Gastrocnemius medialis (tissue), 4 donors: ENCODE measurements around the gene RPL31. TPM values are rescaled to one million over a fixed set of nuclear protein-coding genes. Genes with fewer than 3 reads are reported as not detected.

Source experiments
- ATAC-seq, 2 donors: fragments of 150-250 bp; one replicate each; pipeline ENCODE4 v1.9.1; 2016
- DNase-seq, 2 donors: peaks; one replicate each; pipeline ENCODE4 v3.0.0-alpha.2; 2019
- H3K27ac ChIP-seq, 4 donors: fragments of 200-600 bp; sonication (generic); 1 replicate in 1 of 4; 2 replicates in 3 of 4; pipeline ENCODE4 v1.5.1; 2016 to 2018; ENCODE audit warnings: mild to moderate bottlenecking in 2 of 4, moderate library complexity in 1 of 4
- H3K27me3 ChIP-seq, 3 donors: fragments of 200-600 bp; sonication (generic) in 2 of 3; 1 replicate in 1 of 3; 2 replicates in 2 of 3; pipeline versions ENCODE4 v1.5.1 to v1.6.0; 2016 to 2019; ENCODE audit warnings: mild to moderate bottlenecking in 1 of 3, moderate library complexity in 1 of 3
- H3K36me3 ChIP-seq, 2 donors: fragments of 200-600 bp; sonication (generic) in 1 of 2; one replicate each; pipeline ENCODE4 v1.5.1; 2017 to 2018
- H3K4me1 ChIP-seq, 2 donors: fragments of 200-600 bp; sonication (generic) in 1 of 2; one replicate each; pipeline ENCODE4 v1.5.1; 2016 to 2017; ENCODE audit warnings: mild to moderate bottlenecking in 2 of 2
- H3K4me3 ChIP-seq, 4 donors: fragments of 200-600 bp; sonication (generic) in 3 of 4; 1 replicate in 1 of 4; 2 replicates in 3 of 4; pipeline ENCODE4 v1.5.1; 2016 to 2019; ENCODE audit warnings: mild to moderate bottlenecking in 2 of 4
- H3K9me3 ChIP-seq, 3 donors: fragments of 200-600 bp; sonication (generic) in 2 of 3; 1 replicate in 1 of 3; 2 replicates in 2 of 3; pipeline ENCODE4 v1.5.1; 2016 to 2019
- POLR2A ChIP-seq, 2 donors: fragments of 450-650 bp; IDR thresholded peaks; one replicate each; pipeline ENCODE4 v1.6.1; 2017; ENCODE audit warnings: antibody characterized with exemption in 2 of 2, mild to moderate bottlenecking in 2 of 2, moderate library complexity in 2 of 2
- in situ Hi-C, 4 donors: fragments of 200-750 bp; cut with MboI; loops; one replicate each; pipeline versions ENCODE4 v1.15.0 to v1.8.0; 2017; ENCODE audit warnings: low sequenced_read_pairs in 4 of 4
- intact Hi-C: fragments of 100-400 bp; cut with DNase I; formaldehyde crosslinking; loops from one replicate; pipeline ENCODE4 v1.15.1; 2023; ENCODE audit warnings: low total_unique reads
- total RNA-seq, 4 donors: library from RNA; depleted of rRNA; stranded (reverse); fragments of >200 nt; gene quantifications; one replicate each; pipeline versions ENCODE4 v1.1.0 to v1.2.3, GENCODE V29; 2016
- TF ChIP-seq, protein P1 (sequence below), 5 experiments: fragments of 450-650 bp in 3 of 5; fragments of 200-600 bp in 2 of 5; sonication (generic) in 2 of 5; IDR thresholded peaks in 4 of 5; conservative IDR thresholded peaks in 1 of 5; 1 replicate in 4 of 5; 2 replicates in 1 of 5; pipeline ENCODE4 v1.5.1; 2016 to 2019; ENCODE audit warnings: antibody characterized with exemption in 5 of 5, mild to moderate bottlenecking in 3 of 5, moderate library complexity in 3 of 5

The RPL31 gene
- total RNA-seq, 4 donors from 2014 or later: 572 to 825 (median 762) TPM

DNA sequence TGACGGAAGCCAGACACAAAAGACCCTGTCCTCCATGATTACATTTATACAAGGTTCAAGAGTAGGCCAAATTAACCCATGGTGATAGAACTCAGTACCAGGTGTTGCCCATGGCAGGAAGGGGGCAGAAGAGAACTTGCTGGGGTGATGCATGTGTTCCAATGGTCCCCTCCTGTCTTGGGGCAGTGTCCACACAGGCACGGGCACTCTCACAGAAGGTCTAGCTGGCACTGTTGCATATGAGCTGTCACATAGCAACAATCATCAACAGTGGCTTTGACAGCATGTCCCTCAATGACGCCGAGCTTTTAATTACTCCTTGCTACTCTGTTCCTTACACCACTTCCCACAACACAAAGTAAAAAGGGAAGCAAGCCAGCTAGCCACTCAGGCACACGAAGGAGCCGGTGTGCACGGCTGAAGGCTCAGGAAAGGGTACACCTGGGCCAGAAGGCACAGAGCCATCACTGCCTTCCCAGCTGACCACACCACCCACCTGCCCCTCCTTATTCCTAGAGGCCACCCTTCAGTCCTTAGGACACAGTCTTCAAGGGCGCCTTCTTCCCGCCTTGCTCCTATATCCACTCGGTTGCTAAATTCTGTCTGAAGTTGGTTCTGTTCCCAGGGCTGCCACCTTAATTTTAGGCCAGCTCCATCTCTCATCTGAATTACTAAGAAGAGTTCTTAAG, 28.9 kb downstream of the RPL31 start:
- H3K27ac ChIP-seq: peak overlapping the region; percentile 1 to 66 (median 46)
- H3K36me3 ChIP-seq: peaks cover 6 to 94% of the 10 kb centered on the region in 2 donors
- H3K9me3 ChIP-seq: no peaks in the 10 kb centered on the region
- H3K4me3 ChIP-seq: no peak overlapping the region
- TF ChIP-seq, protein P1, sequence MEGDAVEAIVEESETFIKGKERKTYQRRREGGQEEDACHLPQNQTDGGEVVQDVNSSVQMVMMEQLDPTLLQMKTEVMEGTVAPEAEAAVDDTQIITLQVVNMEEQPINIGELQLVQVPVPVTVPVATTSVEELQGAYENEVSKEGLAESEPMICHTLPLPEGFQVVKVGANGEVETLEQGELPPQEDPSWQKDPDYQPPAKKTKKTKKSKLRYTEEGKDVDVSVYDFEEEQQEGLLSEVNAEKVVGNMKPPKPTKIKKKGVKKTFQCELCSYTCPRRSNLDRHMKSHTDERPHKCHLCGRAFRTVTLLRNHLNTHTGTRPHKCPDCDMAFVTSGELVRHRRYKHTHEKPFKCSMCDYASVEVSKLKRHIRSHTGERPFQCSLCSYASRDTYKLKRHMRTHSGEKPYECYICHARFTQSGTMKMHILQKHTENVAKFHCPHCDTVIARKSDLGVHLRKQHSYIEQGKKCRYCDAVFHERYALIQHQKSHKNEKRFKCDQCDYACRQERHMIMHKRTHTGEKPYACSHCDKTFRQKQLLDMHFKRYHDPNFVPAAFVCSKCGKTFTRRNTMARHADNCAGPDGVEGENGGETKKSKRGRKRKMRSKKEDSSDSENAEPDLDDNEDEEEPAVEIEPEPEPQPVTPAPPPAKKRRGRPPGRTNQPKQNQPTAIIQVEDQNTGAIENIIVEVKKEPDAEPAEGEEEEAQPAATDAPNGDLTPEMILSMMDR (IDR thresholded peaks at IDR 0.05 in 4 of 5, conservative IDR thresholded peaks at IDR 0.05 in 1 of 5): peak in 1 of 5 experiments; percentile 14
- TF ChIP-seq POLR2A (IDR thresholded peaks at IDR 0.05): no peak
- no peaks in the 10 kb centered on the region for H3K4me1 ChIP-seq
- peak in 1 of 2 donors; percentile 55 for ATAC-seq
- in situ Hi-C loops (no loop called here), intact Hi-C loops (no loop called here)
- DNase-seq: peak in 1 of 2 donors; percentile 50
- no peaks in the 10 kb centered on the region for H3K27me3 ChIP-seq

DNA sequence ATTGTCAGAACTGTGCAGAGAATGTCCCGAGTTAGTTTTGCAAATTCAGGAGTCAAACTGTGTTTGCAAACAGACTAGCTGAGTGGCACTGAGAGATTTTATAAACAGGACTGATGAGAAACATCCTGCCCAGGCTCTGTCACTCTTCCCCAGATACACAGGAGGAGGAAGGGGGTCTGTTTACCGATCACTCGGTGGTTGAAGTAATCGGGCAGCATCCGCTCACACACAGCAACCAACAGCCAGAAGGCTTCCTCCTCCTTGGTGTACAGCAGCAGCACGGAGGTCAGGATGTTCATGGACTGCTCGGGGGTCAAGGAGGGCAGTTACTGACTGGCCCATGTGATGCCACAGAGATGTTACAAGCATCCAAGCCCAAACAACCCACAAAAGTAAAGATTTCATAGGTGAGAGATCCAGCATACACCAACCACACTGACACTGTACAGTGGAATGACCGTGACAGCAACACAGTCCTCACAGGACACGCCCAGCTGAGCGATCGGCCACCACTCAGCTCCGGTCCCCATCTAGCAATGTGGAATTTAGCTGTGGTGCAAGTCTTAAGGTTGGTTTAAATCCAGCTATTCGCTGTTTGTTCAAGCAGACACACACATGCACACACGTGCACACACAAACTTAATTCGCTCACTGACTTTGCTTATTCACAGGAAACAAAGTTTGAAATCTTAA, 30.1 kb downstream of the RPL31 start:
- intact Hi-C loops: no loop called here
- TF ChIP-seq, protein P1 (IDR thresholded peaks at IDR 0.05 in 4 of 5, conservative IDR thresholded peaks at IDR 0.05 in 1 of 5): no peak
- TF ChIP-seq POLR2A (IDR thresholded peaks at IDR 0.05): no peak
- ATAC-seq: no peak
- Histone ChIP-seq H3K27ac (peak overlapping the region in 3 of 4 donors; percentile 3 to 66 (median 33)), H3K27me3 (no peaks in the 10 kb centered on the region), H3K36me3 (peaks cover 6 to 94% of the 10 kb centered on the region in 2 donors), H3K4me1 (no peaks in the 10 kb centered on the region), H3K9me3 (no peaks in the 10 kb centered on the region), H3K4me3 (no peak overlapping the region)
- in situ Hi-C loops: no loop called here
- DNase-seq: no peak

DNA sequence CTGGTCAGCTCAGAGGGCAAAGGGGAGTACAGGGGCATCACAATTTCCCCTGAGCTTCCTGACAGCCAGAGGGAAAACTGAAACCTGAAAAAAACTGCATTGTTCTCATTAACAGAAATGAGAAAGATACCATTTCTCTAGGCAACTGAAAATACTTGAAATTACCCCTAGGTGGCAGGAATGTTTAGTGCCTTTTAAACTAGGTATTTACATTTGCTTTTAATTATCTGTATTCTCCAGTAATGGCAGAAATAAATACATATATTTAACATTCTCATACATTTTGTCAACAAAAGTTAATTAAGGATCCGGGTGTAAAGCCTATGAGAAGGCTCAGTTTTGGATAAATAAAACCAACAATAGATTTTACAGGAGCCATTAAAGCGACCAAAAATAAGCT, 34.5 kb downstream of the RPL31 start:
- no peak for DNase-seq
- intact Hi-C loops (no loop called here), in situ Hi-C loops (no loop called here)
- no peaks in the 10 kb centered on the region for H3K4me1 ChIP-seq
- H3K9me3 ChIP-seq: no peaks in the 10 kb centered on the region
- H3K36me3 ChIP-seq: peaks cover 6 to 91% of the 10 kb centered on the region in 2 donors
- ATAC-seq: no peak
- no peak overlapping the region for H3K4me3 ChIP-seq
- TF ChIP-seq POLR2A (IDR thresholded peaks at IDR 0.05): no peak
- TF ChIP-seq, protein P1 (IDR thresholded peaks at IDR 0.05 in 4 of 5, conservative IDR thresholded peaks at IDR 0.05 in 1 of 5): peak; percentile 22 to 45 (median 34)
- H3K27ac ChIP-seq: peak overlapping the region; percentile 23 to 41 (median 36)
- no peaks in the 10 kb centered on the region for H3K27me3 ChIP-seq

DNA sequence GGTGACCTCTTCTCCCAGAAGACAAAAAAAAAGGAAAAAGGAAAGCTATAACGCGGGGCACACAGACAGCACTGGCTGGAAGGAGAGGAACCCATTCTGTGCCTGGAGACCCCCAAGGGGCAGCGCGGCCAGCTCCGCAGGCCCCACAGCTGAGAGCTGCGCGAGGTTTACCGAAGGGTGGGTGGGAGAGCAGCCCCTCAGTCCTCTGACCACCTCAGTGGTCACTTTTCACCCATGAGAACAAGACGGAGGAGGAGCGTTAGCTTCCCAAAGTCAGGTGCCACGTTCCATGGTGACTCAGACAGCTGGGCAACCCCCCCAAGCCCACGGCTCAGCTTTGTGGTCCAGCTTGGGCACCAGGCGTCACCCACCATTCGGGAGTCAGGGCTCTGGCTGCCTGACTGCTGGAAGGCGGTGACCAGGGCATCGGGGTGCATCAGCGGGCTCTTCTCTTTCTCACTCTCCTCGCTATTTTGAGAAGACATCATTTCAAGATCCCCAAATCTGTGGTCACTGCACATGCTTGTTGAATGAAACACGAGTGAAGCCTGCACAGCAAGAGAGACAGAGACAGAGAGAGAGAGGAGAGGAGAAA, 35.2 kb downstream of the RPL31 start:
- in situ Hi-C loops (no loop called here), intact Hi-C loops (no loop called here)
- TF ChIP-seq POLR2A (IDR thresholded peaks at IDR 0.05): no peak
- TF ChIP-seq, protein P1 (IDR thresholded peaks at IDR 0.05 in 4 of 5, conservative IDR thresholded peaks at IDR 0.05 in 1 of 5): no peak
- H3K27ac ChIP-seq: peak overlapping the region; percentile 23 to 41 (median 36)
- no peak overlapping the region for H3K4me3 ChIP-seq
- no peaks in the 10 kb centered on the region for H3K9me3 ChIP-seq
- H3K4me1 ChIP-seq: peaks cover 0 to 4% of the 10 kb centered on the region in 2 donors
- H3K36me3 ChIP-seq: peaks cover 6 to 86% of the 10 kb centered on the region in 2 donors
- ATAC-seq (no peak), DNase-seq (no peak)
- H3K27me3 ChIP-seq: no peaks in the 10 kb centered on the region
